H9 (cell line): ENCODE measurements around the gene BAIAP2L1. TPM values are rescaled to one million over a fixed set of nuclear protein-coding genes. Genes with fewer than 3 reads are reported as not detected.

Experiments
- DNase-seq: peaks from one replicate; pipeline ENCODE4 v3.0.0-alpha.2; 2017
- H2AFZ ChIP-seq: one replicate; pipeline ENCODE4 v1.6.1; 2013; ENCODE audit warnings: mild to moderate bottlenecking, low read length, control low read depth, moderate library complexity
- H2AK5ac ChIP-seq: 2 replicates; pipeline ENCODE4 v1.6.1; 2013; ENCODE audit warnings: low read length, control low read depth, mixed read lengths; ENCODE audit not compliant: insufficient read length
- H2BK120ac ChIP-seq: one replicate; pipeline ENCODE4 v1.6.1; 2013; ENCODE audit warnings: low read depth, mild to moderate bottlenecking, low read length, control low read depth, inconsistent platforms; ENCODE audit not compliant: poor library complexity, severe bottlenecking
- H2BK12ac ChIP-seq: 2 replicates; pipeline ENCODE4 v1.6.1; 2013; ENCODE audit warnings: low read length, control low read depth, mixed read lengths, low read depth; ENCODE audit not compliant: insufficient read length
- H2BK15ac ChIP-seq: 2 replicates; pipeline ENCODE4 v1.6.1; 2013; ENCODE audit warnings: low read depth, low read length, control low read depth
- H2BK20ac ChIP-seq: one replicate; pipeline ENCODE4 v1.6.1; 2013; ENCODE audit warnings: low read depth, mild to moderate bottlenecking, low read length, control low read depth, inconsistent platforms; ENCODE audit not compliant: poor library complexity, severe bottlenecking
- H2BK5ac ChIP-seq: 2 replicates; pipeline ENCODE4 v1.6.1; 2013; ENCODE audit warnings: low read length, control low read depth, mixed read lengths; ENCODE audit not compliant: insufficient read length
- H3K14ac ChIP-seq: 2 replicates; pipeline ENCODE4 v1.6.1; 2013; ENCODE audit warnings: low read length, control low read depth; ENCODE audit not compliant: insufficient read depth
- H3K18ac ChIP-seq: 2 replicates; pipeline ENCODE4 v1.6.1; 2013; ENCODE audit warnings: low read depth, mild to moderate bottlenecking, mixed read lengths, low read length, control low read depth; ENCODE audit not compliant: insufficient read length
- H3K23ac ChIP-seq: 2 replicates; pipeline ENCODE4 v1.6.1; 2013; ENCODE audit warnings: low read length, control low read depth, mixed read lengths, low read depth; ENCODE audit not compliant: insufficient read length
- H3K23me2 ChIP-seq: 2 replicates; pipeline ENCODE4 v1.6.1; 2013; ENCODE audit warnings: low read depth, mild to moderate bottlenecking, mixed read lengths, low read length, control low read depth; ENCODE audit not compliant: insufficient read length, poor library complexity, severe bottlenecking
- H3K27ac ChIP-seq: 2 replicates; pipeline ENCODE4 v1.5.1; 2013; ENCODE audit warnings: low read length, control low read depth, mixed read lengths, low read depth; ENCODE audit not compliant: insufficient read length
- H3K27me3 ChIP-seq: 2 replicates; pipeline ENCODE4 v1.6.1; 2013; ENCODE audit warnings: low read length, control low read depth, inconsistent platforms; ENCODE audit not compliant: insufficient read depth
- H3K4ac ChIP-seq: 2 replicates; pipeline ENCODE4 v1.6.1; 2013; ENCODE audit warnings: low read depth, mild to moderate bottlenecking, control low read depth, inconsistent platforms, low read length, moderate library complexity
- H3K4me1 ChIP-seq: 2 replicates; pipeline ENCODE4 v1.6.1; 2013; ENCODE audit warnings: low read length, control low read depth, inconsistent platforms; ENCODE audit not compliant: insufficient read depth
- H3K4me2 ChIP-seq: 2 replicates; pipeline ENCODE4 v1.6.1; 2013; ENCODE audit warnings: low read length, control low read depth, mixed read lengths; ENCODE audit not compliant: insufficient read length, insufficient read depth
- H3K56ac ChIP-seq: 2 replicates; pipeline ENCODE4 v1.6.1; 2013; ENCODE audit warnings: low read depth, mild to moderate bottlenecking, mixed read lengths, low read length, control low read depth; ENCODE audit not compliant: insufficient read length
- H3K79me1 ChIP-seq: 2 replicates; pipeline ENCODE4 v1.6.1; 2013; ENCODE audit warnings: low read depth, mild to moderate bottlenecking, moderate library complexity, low read length, control low read depth, inconsistent platforms; ENCODE audit not compliant: insufficient read depth, poor library complexity, severe bottlenecking
- H3K79me2 ChIP-seq: 2 replicates; pipeline ENCODE4 v1.6.1; 2013; ENCODE audit warnings: low read length, control low read depth, inconsistent platforms; ENCODE audit not compliant: insufficient read depth
- H3K9ac ChIP-seq: 2 replicates; pipeline ENCODE4 v1.6.1; 2013; ENCODE audit warnings: low read length, control low read depth, mixed read lengths; ENCODE audit not compliant: insufficient read length; ENCODE audit errors: extremely low read depth
- H3K9me3 ChIP-seq: one replicate; pipeline ENCODE4 v1.6.1; 2013; ENCODE audit warnings: low read depth, low read length, inconsistent platforms; ENCODE audit not compliant: control insufficient read depth
- H3T11ph ChIP-seq: one replicate; pipeline ENCODE4 v1.6.1; 2013; ENCODE audit warnings: mild to moderate bottlenecking, low read length, control low read depth, inconsistent platforms
- H4K20me1 ChIP-seq: one replicate; pipeline ENCODE4 v1.6.1; 2013; ENCODE audit not compliant: control insufficient read depth, insufficient read length, insufficient read depth
- H4K5ac ChIP-seq: 2 replicates; pipeline ENCODE4 v1.6.1; 2013; ENCODE audit warnings: low read depth, mild to moderate bottlenecking, mixed read lengths, low read length, control low read depth; ENCODE audit not compliant: insufficient read length
- H4K8ac ChIP-seq: replicated peaks from 2 replicates; pipeline ENCODE4 v1.6.1; 2013; ENCODE audit warnings: low read length, control low read depth, mixed read lengths, low read depth; ENCODE audit not compliant: insufficient read length
- H4K91ac ChIP-seq: 2 replicates; pipeline ENCODE4 v1.6.1; 2013; ENCODE audit warnings: low read depth, mild to moderate bottlenecking, moderate library complexity, mixed read lengths, low read length, control low read depth; ENCODE audit not compliant: insufficient read length
- H3K27ac Mint-ChIP-seq, 3 experiments: 2 replicates in 2 of 3; 3 replicates in 1 of 3; pipeline ENCODE4 v1.8.0; 2020 to 2021; ENCODE audit warnings: mixed read lengths in 3 of 3, mild to moderate bottlenecking in 1 of 3, moderate library complexity in 1 of 3
- H3K27me3 Mint-ChIP-seq: 2 replicates; pipeline ENCODE4 v1.8.0; 2021; ENCODE audit warnings: low read depth, mild to moderate bottlenecking, moderate library complexity, mixed read lengths
- H3K36me3 Mint-ChIP-seq, 3 experiments: 2 replicates in 2 of 3; 3 replicates in 1 of 3; pipeline ENCODE4 v1.8.0; 2020 to 2021; ENCODE audit warnings: low read depth in 3 of 3, mixed read lengths in 3 of 3; ENCODE audit not compliant: insufficient read depth in 1 of 3
- H3K4me1 Mint-ChIP-seq, 2 experiments: 2 replicates each; pipeline ENCODE4 v1.8.0; 2020; ENCODE audit warnings: mixed read lengths in 2 of 2
- H3K4me3 Mint-ChIP-seq, 2 experiments: 2 replicates in 1 of 2; 3 replicates in 1 of 2; pipeline ENCODE4 v1.8.0; 2020 to 2021; ENCODE audit warnings: mild to moderate bottlenecking in 2 of 2, mixed read lengths in 2 of 2, moderate library complexity in 1 of 2
- H3K9me3 Mint-ChIP-seq, 2 experiments: 2 replicates in 1 of 2; 3 replicates in 1 of 2; pipeline ENCODE4 v1.8.0; 2020; ENCODE audit warnings: mild to moderate bottlenecking in 2 of 2, mixed read lengths in 2 of 2, moderate library complexity in 1 of 2
- WGBS: extraction: QIAGEN DNeasy Blood & Tissue Kit; methylation state at CpG from one replicate; pipeline ENCODE4 v1.1.7; 2013; ENCODE audit warnings: missing lambda C conversion rate, low lambda C conversion rate, mixed read lengths; ENCODE audit not compliant: insufficient read length; ENCODE audit errors: extremely low coverage; 5-methylcytosine and 5-hydroxymethylcytosine counted together
- total RNA-seq: library from RNA; stranded (reverse); gene quantifications from 2 replicates; pipeline ENCODE4 v1.2.1, GENCODE V29; 2021
- TF ChIP-seq, protein P1 (sequence below): fragments of 200-600 bp; sonication (generic); conservative IDR thresholded peaks from 3 replicates; pipeline ENCODE4 v1.8.0; 2021; ENCODE audit warnings: antibody characterized with exemption, mild to moderate bottlenecking

BAIAP2L1 gene
- total RNA-seq, 1 experiment from 2014 or later: 25.9 TPM

DNA sequence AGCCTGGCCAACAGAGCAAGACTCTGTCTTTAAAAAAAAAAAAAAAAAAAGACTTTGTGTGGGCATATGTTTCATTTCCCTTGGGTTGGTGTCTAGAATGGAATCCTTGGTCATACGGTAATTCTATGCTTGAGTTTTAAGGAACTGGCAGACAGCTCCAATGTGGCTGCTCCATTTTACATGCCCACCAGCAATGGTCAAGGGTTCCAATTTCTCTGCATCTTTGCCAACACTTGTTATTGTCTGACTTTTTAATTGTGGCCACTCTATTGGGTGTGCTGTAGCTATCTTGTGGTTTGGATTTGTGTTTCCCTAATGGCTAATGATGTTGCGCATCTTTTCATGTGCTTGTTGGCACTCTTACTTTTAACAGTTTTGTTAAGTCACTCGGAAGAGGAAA is 61.8 kb downstream of the BAIAP2L1 start:
- Histone ChIP-seq H2BK15ac (no peak overlapping the region), H3K79me1 (peaks cover 3% of the 10 kb centered on the region), H4K8ac (no peak overlapping the region), H3K18ac (no peak overlapping the region), H3K79me2 (no peaks in the 10 kb centered on the region), H2BK5ac (no peak overlapping the region), H3K23ac (no peak overlapping the region), H3K9me3 (no peaks in the 10 kb centered on the region), H3K23me2 (no peaks in the 10 kb centered on the region), H3K4me2 (no peak overlapping the region), H2BK12ac (no peak overlapping the region), H3K27me3 (no peaks in the 10 kb centered on the region), H2AK5ac (no peak overlapping the region), H3K56ac (no peak overlapping the region), H2AFZ (no peak overlapping the region), H2BK20ac (no peak overlapping the region), H3T11ph (no peak overlapping the region), H3K14ac (no peak overlapping the region), H3K4ac (no peak overlapping the region), H3K4me1 (no peaks in the 10 kb centered on the region), H4K20me1 (no peaks in the 10 kb centered on the region), H4K5ac (no peak overlapping the region), H3K9ac (no peak overlapping the region), H2BK120ac (no peak overlapping the region), H3K27ac (no peak overlapping the region), H4K91ac (no peak overlapping the region)
- Mint-ChIP-seq H3K27ac (no peak overlapping the region), H3K4me1 (no peaks in the 10 kb centered on the region), H3K4me3 (no peak overlapping the region), H3K36me3 (peaks cover 12 to 14% (median 12%) of the 10 kb centered on the region in 3 experiments), H3K9me3 (no peaks in the 10 kb centered on the region), H3K27me3 (no peaks in the 10 kb centered on the region)
- TF ChIP-seq, protein P1, sequence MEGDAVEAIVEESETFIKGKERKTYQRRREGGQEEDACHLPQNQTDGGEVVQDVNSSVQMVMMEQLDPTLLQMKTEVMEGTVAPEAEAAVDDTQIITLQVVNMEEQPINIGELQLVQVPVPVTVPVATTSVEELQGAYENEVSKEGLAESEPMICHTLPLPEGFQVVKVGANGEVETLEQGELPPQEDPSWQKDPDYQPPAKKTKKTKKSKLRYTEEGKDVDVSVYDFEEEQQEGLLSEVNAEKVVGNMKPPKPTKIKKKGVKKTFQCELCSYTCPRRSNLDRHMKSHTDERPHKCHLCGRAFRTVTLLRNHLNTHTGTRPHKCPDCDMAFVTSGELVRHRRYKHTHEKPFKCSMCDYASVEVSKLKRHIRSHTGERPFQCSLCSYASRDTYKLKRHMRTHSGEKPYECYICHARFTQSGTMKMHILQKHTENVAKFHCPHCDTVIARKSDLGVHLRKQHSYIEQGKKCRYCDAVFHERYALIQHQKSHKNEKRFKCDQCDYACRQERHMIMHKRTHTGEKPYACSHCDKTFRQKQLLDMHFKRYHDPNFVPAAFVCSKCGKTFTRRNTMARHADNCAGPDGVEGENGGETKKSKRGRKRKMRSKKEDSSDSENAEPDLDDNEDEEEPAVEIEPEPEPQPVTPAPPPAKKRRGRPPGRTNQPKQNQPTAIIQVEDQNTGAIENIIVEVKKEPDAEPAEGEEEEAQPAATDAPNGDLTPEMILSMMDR: no peak
- no peak for DNase-seq
- no CpG with 5 or more reads among the region's 3 CpGs for WGBS
